H1 (cell line): ENCODE results near the gene PPP2R2C. TPM values are rescaled to one million over a fixed set of nuclear protein-coding genes. Genes with fewer than 3 reads are reported as not detected.

Source experiments
- PHF8 ChIP-seq: fragments of 200-600 bp; sonication (generic); conservative IDR thresholded peaks from 2 replicates; pipeline ENCODE4 v1.7.1; 2012; ENCODE audit warnings: low read depth, mild to moderate bottlenecking, inconsistent platforms, low read length, moderate library complexity
- SUZ12 ChIP-seq: fragments of 200-600 bp; sonication (generic); IDR thresholded peaks from 2 replicates; pipeline ENCODE4 v1.6.1; 2012; ENCODE audit warnings: mild to moderate bottlenecking, inconsistent platforms, low read length, moderate library complexity, mixed read lengths
- polyA plus RNA-seq, 7 experiments: library from polyadenylated mRNA; depleted of rRNA in 3 of 7; stranded (reverse) in 5 of 7; unstranded in 2 of 7; fragments of >200 nt in 5 of 7; fragments of 200-250 nt in 2 of 7; gene quantifications; 1 replicate in 5 of 7; 2 replicates in 1 of 7; 4 replicates in 1 of 7; pipeline versions ENCODE4 v1.2.1 to v1.2.3, GENCODE V29; 2011 to 2013; ENCODE audit warnings: missing spikeins in 2 of 7, mixed read lengths in 2 of 7
- total RNA-seq: library from RNA; stranded (reverse); fragmentation: NEBNext Ultra II Directional; extraction: Animal tissue kit (Norgen Biotek cat#: 25700); gene quantifications from 2 replicates; pipeline ENCODE4 v1.2.1, GENCODE V29; 2021
- TF ChIP-seq, protein P1 (sequence below): IDR thresholded peaks from 2 replicates; pipeline ENCODE4 v1.6.1; 2011; ENCODE audit warnings: low read length, improper control_type of control experiment

The PPP2R2C gene
- total and polyA plus RNA-seq, 2 of the 8 experiments (the other 6 are each of a cell fraction or from before 2014, with no cell fraction given): 6.4 TPM

DNA sequence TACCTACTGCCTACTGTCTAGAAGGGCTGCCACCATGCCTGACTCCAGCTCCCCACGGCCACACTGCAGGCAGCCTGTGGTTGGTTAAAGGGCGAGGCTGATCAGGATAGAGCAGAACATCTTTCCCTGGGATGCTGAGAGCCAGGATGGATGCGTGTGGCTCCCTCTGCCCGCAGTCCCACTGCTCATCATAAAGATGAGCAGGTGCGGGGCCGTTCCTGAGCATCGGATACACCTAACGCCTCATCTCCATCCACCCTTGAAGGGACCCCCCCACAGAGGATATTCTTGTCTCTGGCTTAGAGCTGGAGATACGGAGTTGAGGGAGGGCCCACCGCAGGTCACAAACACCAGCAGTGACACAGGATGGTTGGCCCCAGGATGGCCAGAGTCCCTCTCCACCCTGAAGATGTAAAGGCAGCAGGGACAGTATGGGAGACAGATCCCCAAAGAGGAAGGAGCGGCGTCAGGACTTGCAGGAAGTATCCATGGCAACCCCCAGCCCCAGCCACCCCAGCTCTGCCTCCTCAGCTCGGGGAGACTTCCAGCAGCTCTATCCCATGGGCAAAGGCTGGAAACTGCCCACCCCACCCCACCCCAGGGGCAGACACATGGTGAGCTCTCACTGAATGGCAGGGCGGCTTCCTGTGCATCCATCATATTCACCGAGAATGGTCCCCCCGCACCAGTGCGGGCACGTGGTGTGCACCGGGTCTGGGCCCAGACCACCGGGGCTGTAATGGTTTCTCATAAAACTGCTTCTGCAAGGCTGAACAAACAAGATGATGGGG is 19.3 kb downstream of the PPP2R2C start (continued):
- TF ChIP-seq PHF8 (no peak), SUZ12 (no peak)
- TF ChIP-seq, protein P1, sequence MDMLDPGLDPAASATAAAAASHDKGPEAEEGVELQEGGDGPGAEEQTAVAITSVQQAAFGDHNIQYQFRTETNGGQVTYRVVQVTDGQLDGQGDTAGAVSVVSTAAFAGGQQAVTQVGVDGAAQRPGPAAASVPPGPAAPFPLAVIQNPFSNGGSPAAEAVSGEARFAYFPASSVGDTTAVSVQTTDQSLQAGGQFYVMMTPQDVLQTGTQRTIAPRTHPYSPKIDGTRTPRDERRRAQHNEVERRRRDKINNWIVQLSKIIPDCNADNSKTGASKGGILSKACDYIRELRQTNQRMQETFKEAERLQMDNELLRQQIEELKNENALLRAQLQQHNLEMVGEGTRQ: no peak
